GM21786 (cell line): ENCODE measurements around the gene PABPN1.

ENCODE experiments used
- ATAC-seq: cut with Tn5 transposase; IDR thresholded peaks from one replicate; pipeline ENCODE4 v1.9.1; 2021; ENCODE audit not compliant: unreplicated experiment

The PABPN1 gene

GRCh38 chr14:23358042-23358441, 36.8 kb downstream of the PABPN1 start:
- no peak for ATAC-seq

GRCh38 chr14:23358553-23359166, 37.4 kb downstream of the PABPN1 start:
- ATAC-seq = no peak

GRCh38 chr14:23359167-23359626, 37.9 kb downstream of the PABPN1 start:
- ATAC-seq = no peak

GRCh38 chr14:23359722-23360447, 38.6 kb downstream of the PABPN1 start:
- ATAC-seq = no peak

- no peak for ATAC-seq
These were observed 39.2 kb downstream of the PABPN1 start for GRCh38 chr14:23360496-23360895.

- ATAC-seq = no peak
These were observed 40.1 kb downstream of the PABPN1 start for GRCh38 chr14:23361320-23361719.

GRCh38 chr14:23361763-23362162, 40.5 kb downstream of the PABPN1 start:
- no peak for ATAC-seq

- ATAC-seq = no peak
These were observed 40.9 kb downstream of the PABPN1 start for GRCh38 chr14:23362200-23362599.

- ATAC-seq = no peak
These were observed 43.1 kb downstream of the PABPN1 start for GRCh38 chr14:23364164-23365035.

- no peak for ATAC-seq
These were observed 43.9 kb downstream of the PABPN1 start, which contains the start of gene EFS for GRCh38 chr14:23365036-23365731. TSS of gene EFS (minus strand) at chr14:23365172. CDS start at chr14:23365025, 147 bp downstream.

- ATAC-seq = no peak
These were observed 44.6 kb downstream of the PABPN1 start for GRCh38 chr14:23365732-23366425.

- ATAC-seq = no peak
These were observed 45.2 kb downstream of the PABPN1 start for GRCh38 chr14:23366426-23366921.

- no peak for ATAC-seq
These were observed 49.0 kb downstream of the PABPN1 start for GRCh38 chr14:23370221-23370620.

- no peak for ATAC-seq
These were observed 50.6 kb downstream of the PABPN1 start for GRCh38 chr14:23371865-23372264.

GRCh38 chr14:23372509-23372908, 51.3 kb downstream of the PABPN1 start, which contains the start of gene IL25:
TSS of gene IL25 (plus strand) at chr14:23372809.
- ATAC-seq = no peak

GRCh38 chr14:23373041-23373440, 51.8 kb downstream of the PABPN1 start:
- no peak for ATAC-seq
